ENCODE results near the gene PHOSPHO2.

Gene PHOSPHO2

DNA sequence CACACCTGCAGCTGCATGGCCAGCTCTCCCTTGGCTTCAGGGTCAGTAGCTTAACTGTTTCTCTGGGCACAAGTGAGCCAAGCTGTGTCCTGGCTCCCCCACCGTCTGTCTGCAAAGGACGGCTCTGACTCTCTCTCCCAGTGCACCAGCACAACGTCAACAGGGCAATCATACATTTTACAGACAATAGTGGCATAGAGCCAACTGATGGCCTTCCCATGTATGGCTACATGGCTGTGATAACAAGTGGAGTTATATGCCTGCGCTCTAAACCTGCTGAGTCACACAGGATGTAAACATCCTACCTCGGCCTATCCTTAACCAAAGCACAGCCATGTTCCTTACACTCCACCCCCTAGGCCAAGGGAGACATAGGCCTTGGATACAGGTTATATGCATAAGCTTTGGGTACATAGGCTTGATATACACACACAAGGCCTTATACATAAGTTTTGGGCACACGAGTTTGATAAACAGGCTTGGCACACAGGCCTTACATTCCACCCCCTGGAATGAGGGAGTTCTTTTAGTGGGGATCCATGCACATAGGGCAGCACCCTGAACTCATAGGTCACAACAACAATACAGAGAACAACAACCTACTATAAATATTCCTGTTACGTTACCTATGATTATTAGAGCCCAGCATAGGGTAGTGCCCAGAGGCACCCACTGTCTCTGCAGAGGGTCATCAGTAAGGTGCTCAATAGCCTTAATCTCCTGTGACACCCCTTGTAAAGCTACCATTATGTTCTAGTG, 17.7 kb downstream of the PHOSPHO2 start:
- TF ChIP-seq ZNF560 (tag by site-specific recombination; IDR thresholded peaks at IDR 0.05; ENCODE audit: borderline replicate concordance) (no peak), MYNN (tag by site-specific recombination; IDR thresholded peaks at IDR 0.05; ENCODE audit: borderline replicate concordance) (no peak)
- CTCF ChIA-PET = no interaction called here
- POLR2A ChIA-PET = interaction anchor here (1.3 kb wide), 1 partner anchor 8 kb away, joined by 3 read pairs; no protein-coding TSS in a partner anchor

DNA sequence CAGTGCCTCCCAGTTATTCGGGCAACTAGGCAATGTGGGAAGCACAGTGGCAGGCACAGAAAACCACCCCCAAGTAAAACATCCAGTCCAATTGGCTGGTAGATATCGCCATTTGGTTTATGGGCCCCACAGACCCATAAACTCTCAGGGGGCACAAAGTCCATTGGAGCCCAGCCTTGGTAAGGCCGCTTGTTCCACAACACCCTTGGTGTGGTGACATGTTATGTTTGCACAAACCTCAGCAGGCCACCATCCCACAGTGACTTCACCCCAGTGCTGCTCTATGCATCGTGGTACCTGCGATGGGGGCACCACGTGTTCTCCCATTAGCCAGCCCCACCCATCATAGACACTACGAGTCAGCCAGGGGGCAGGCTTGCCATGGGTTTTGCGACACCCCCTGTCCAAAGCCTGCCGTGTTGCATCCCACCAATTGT, 18.5 kb downstream of the PHOSPHO2 start:
- H3K36me3 ChIP-seq (ENCODE audit: control insufficient read depth in 2 of 2, insufficient read depth in 1 of 2, low read length in 2 of 2) = peaks cover 0 to 13% of the 10 kb centered on the region in 2 experiments; a peak in 1 of 3 replicates
- ChIA-PET POLR2A (interaction anchor here (1.3 kb wide), 1 partner anchor 9 kb away, joined by 3 read pairs; no protein-coding TSS in a partner anchor), CTCF (no interaction called here)
- TF ChIP-seq, protein P1, sequence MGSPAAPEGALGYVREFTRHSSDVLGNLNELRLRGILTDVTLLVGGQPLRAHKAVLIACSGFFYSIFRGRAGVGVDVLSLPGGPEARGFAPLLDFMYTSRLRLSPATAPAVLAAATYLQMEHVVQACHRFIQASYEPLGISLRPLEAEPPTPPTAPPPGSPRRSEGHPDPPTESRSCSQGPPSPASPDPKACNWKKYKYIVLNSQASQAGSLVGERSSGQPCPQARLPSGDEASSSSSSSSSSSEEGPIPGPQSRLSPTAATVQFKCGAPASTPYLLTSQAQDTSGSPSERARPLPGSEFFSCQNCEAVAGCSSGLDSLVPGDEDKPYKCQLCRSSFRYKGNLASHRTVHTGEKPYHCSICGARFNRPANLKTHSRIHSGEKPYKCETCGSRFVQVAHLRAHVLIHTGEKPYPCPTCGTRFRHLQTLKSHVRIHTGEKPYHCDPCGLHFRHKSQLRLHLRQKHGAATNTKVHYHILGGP (tag by site-specific recombination; IDR thresholded peaks at IDR 0.05) = no peak
- TF ChIP-seq GLIS2 (tag by site-specific recombination; IDR thresholded peaks at IDR 0.05) = no peak
- TF ChIP-seq ZNF146 (tag by site-specific recombination; IDR thresholded peaks at IDR 0.05) = no peak
- TF ChIP-seq ZNF23 (tag by site-specific recombination; IDR thresholded peaks at IDR 0.05; ENCODE audit: borderline replicate concordance) = no peak
- TF ChIP-seq ZBTB20 (tag by site-specific recombination; IDR thresholded peaks at IDR 0.05) = no peak
- TF ChIP-seq ZNF561 (tag by site-specific recombination; IDR thresholded peaks at IDR 0.05; ENCODE audit: borderline replicate concordance) = no peak
- no peak for TF ChIP-seq ZNF335 (tag by site-specific recombination; conservative IDR thresholded peaks at IDR 0.05)
- TF ChIP-seq ZNF585B (tag by site-specific recombination; IDR thresholded peaks at IDR 0.05) = no peak
- TF ChIP-seq ZNF555 (tag by site-specific recombination; conservative IDR thresholded peaks at IDR 0.05) = no peak
- TF ChIP-seq ZNF433 (tag by site-specific recombination; IDR thresholded peaks at IDR 0.05; ENCODE audit: low read depth) = no peak
- no peak for TF ChIP-seq ZNF366 (tag by site-specific recombination; conservative IDR thresholded peaks at IDR 0.05)
- TF ChIP-seq ZSCAN16 (tag by site-specific recombination; IDR thresholded peaks at IDR 0.05) = no peak
- TF ChIP-seq ZNF658 (tag by site-specific recombination; IDR thresholded peaks at IDR 0.05) = no peak
- no peak for TF ChIP-seq ZNF223 (tag by site-specific recombination; IDR thresholded peaks at IDR 0.05)
- no peak overlapping the region for H3K4me3 ChIP-seq (ENCODE audit: low read depth, low read length)
- no peaks in the 10 kb centered on the region for H3K9me3 ChIP-seq (ENCODE audit: control insufficient read depth, insufficient read depth, low read depth, low read length)
- no peak overlapping the region for H3K27ac ChIP-seq (ENCODE audit: extremely low read depth, low read depth, low read length)
- peaks cover 11% of the 10 kb centered on the region for H3K4me1 ChIP-seq (ENCODE audit: control insufficient read depth, insufficient read depth, low read length)

More for the DNA sequence above, 17.7 kb downstream of the PHOSPHO2 start:
- Histone ChIP-seq H3K4me3 (ENCODE audit: low read depth, low read length) (no peak overlapping the region), H3K4me1 (ENCODE audit: control insufficient read depth, insufficient read depth, low read length) (peaks cover 8% of the 10 kb centered on the region), H3K27ac (ENCODE audit: extremely low read depth, low read depth, low read length) (no peak overlapping the region), H3K36me3 (ENCODE audit: control insufficient read depth in 2 of 2, insufficient read depth in 1 of 2, low read length in 2 of 2) (peaks cover 0 to 13% of the 10 kb centered on the region in 2 experiments; a peak in 1 of 3 replicates), H3K9me3 (ENCODE audit: control insufficient read depth, insufficient read depth, low read depth, low read length) (no peaks in the 10 kb centered on the region)

DNA sequence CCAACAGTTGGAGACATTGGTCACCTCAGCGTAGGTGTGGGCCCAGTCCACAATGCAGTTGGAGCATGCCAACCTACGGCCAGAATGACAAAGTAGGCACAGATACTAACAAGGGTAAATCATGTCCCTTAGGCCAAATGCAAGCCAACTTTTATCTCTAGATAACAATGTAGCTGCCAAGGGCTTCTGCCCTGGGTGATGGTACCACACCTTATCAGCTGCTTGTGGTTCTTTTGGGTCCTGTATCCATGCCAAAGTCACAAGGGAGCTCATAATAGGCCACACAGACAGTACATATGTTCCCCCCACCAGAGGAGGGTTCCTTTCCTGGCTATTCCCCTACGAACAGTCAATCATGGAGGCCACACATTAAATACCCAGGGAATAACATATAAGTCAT, 19.1 kb downstream of the PHOSPHO2 start:
- ChIA-PET CTCF (no interaction called here), POLR2A (interaction anchor here (1.0 to 1.3 kb wide), 2 partner anchors 9 to 24 kb away, joined by 3 read pairs; no protein-coding TSS in a partner anchor)
- peaks cover 0 to 13% of the 10 kb centered on the region in 2 experiments; a peak in 1 of 3 replicates for H3K36me3 ChIP-seq (ENCODE audit: control insufficient read depth in 2 of 2, insufficient read depth in 1 of 2, low read length in 2 of 2)
- no peaks in the 10 kb centered on the region for H3K9me3 ChIP-seq (ENCODE audit: control insufficient read depth, insufficient read depth, low read depth, low read length)
- no peak overlapping the region for H3K4me3 ChIP-seq (ENCODE audit: low read depth, low read length)
- H3K27ac ChIP-seq (ENCODE audit: extremely low read depth, low read depth, low read length) = no peak overlapping the region
- peaks cover 11% of the 10 kb centered on the region for H3K4me1 ChIP-seq (ENCODE audit: control insufficient read depth, insufficient read depth, low read length)
- TF ChIP-seq ZNF701 (tag by site-specific recombination; IDR thresholded peaks at IDR 0.05) = no peak
- TF ChIP-seq ZNF354C (tag by site-specific recombination; IDR thresholded peaks at IDR 0.05; ENCODE audit: borderline replicate concordance, low read depth) = no peak
- no peak for TF ChIP-seq ZNF48 (tag by site-specific recombination; IDR thresholded peaks at IDR 0.05)
- TF ChIP-seq, protein P2, sequence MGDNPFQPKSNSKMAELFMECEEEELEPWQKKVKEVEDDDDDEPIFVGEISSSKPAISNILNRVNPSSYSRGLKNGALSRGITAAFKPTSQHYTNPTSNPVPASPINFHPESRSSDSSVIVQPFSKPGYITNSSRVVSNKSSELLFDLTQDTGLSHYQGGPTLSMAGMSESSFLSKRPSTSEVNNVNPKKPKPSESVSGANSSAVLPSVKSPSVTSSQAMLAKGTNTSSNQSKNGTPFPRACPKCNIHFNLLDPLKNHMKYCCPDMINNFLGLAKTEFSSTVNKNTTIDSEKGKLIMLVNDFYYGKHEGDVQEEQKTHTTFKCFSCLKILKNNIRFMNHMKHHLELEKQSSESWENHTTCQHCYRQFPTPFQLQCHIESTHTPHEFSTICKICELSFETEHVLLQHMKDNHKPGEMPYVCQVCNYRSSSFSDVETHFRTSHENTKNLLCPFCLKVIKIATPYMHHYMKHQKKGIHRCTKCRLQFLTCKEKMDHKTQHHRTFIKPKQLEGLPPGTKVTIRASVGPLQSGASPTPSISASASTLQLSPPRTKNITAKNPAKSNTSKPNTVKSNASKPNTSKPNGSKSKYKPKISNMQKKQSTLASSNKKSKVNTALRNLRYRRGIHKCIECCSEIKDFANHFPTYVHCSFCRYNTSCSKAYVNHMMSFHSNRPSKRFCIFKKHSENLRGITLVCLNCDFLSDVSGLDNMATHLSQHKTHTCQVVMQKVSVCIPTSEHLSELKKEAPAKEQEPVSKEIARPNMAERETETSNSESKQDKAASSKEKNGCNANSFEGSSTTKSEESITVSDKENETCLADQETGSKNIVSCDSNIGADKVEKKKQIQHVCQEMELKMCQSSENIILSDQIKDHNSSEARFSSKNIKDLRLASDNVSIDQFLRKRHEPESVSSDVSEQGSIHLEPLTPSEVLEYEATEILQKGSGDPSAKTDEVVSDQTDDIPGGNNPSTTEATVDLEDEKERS (tag by site-specific recombination; IDR thresholded peaks at IDR 0.05) = no peak
- TF ChIP-seq GLIS1 (tag by site-specific recombination; IDR thresholded peaks at IDR 0.05) = no peak
- no peak for TF ChIP-seq ZNF146 (tag by site-specific recombination; IDR thresholded peaks at IDR 0.05)
- no peak for TF ChIP-seq ZNF777 (tag by site-specific recombination; IDR thresholded peaks at IDR 0.05; ENCODE audit: borderline replicate concordance)
- TF ChIP-seq, protein P3, sequence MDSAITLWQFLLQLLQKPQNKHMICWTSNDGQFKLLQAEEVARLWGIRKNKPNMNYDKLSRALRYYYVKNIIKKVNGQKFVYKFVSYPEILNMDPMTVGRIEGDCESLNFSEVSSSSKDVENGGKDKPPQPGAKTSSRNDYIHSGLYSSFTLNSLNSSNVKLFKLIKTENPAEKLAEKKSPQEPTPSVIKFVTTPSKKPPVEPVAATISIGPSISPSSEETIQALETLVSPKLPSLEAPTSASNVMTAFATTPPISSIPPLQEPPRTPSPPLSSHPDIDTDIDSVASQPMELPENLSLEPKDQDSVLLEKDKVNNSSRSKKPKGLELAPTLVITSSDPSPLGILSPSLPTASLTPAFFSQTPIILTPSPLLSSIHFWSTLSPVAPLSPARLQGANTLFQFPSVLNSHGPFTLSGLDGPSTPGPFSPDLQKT (IDR thresholded peaks at IDR 0.05; ENCODE audit: borderline replicate concordance, low read depth, low read length) = no peak
- no peak for TF ChIP-seq ZIC2 (tag by site-specific recombination; IDR thresholded peaks at IDR 0.05)
- no peak for TF ChIP-seq ZNF248 (tag by site-specific recombination; IDR thresholded peaks at IDR 0.05)
- TF ChIP-seq, protein P4, sequence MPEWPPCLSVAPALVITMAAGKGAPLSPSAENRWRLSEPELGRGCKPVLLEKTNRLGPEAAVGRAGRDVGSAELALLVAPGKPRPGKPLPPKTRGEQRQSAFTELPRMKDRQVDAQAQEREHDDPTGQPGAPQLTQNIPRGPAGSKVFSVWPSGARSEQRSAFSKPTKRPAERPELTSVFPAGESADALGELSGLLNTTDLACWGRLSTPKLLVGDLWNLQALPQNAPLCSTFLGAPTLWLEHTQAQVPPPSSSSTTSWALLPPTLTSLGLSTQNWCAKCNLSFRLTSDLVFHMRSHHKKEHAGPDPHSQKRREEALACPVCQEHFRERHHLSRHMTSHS (tag by site-specific recombination; IDR thresholded peaks at IDR 0.05) = no peak

Measured in HEK293 (cell line).